KMS-11 (cell line): ENCODE data around the gene CSH2.
"Not testable (repeated sequence)": the region's sequence is repeated elsewhere in the genome, so short reads cannot be mapped to it uniquely, and the experiment has no call there.

Source experiments
- H2AFZ ChIP-seq: fragments of 200-600 bp; sonication (generic); 2 replicates; pipeline ENCODE4 v1.6.1; 2016; ENCODE audit warnings: antibody characterized with exemption, mixed run types, low read depth
- H3K27ac ChIP-seq: fragments of 200-600 bp; sonication (generic); 2 replicates; pipeline ENCODE4 v1.6.1; 2016; ENCODE audit warnings: mild to moderate bottlenecking, mixed run types
- H3K27me3 ChIP-seq: fragments of 200-600 bp; sonication (generic); 2 replicates; pipeline ENCODE4 v1.6.1; 2017; ENCODE audit warnings: mild to moderate bottlenecking, low read depth, mixed run types, moderate library complexity; ENCODE audit not compliant: insufficient read depth
- H3K36me3 ChIP-seq: fragments of 200-600 bp; sonication (generic); 2 replicates; pipeline ENCODE4 v1.6.1; 2017; ENCODE audit warnings: mild to moderate bottlenecking, mixed run types; ENCODE audit not compliant: insufficient read depth
- H3K4me1 ChIP-seq: fragments of 200-600 bp; sonication (generic); 2 replicates; pipeline ENCODE4 v1.6.1; 2016; ENCODE audit warnings: mild to moderate bottlenecking, low read depth, mixed run types; ENCODE audit not compliant: poor library complexity, severe bottlenecking
- H3K4me2 ChIP-seq: fragments of 200-600 bp; sonication (generic); 2 replicates; pipeline ENCODE4 v1.7.0; 2016; ENCODE audit warnings: mild to moderate bottlenecking, mixed run types
- H3K4me3 ChIP-seq: fragments of 200-600 bp; sonication (generic); IDR thresholded peaks from 2 replicates; pipeline ENCODE4 v1.6.1; 2017; ENCODE audit warnings: low read depth, low read length, mixed read lengths; ENCODE audit not compliant: insufficient read depth
- H3K79me2 ChIP-seq: fragments of 200-600 bp; sonication (generic); 2 replicates; pipeline ENCODE4 v1.6.1; 2016; ENCODE audit warnings: low read depth, mixed run types; ENCODE audit not compliant: insufficient read depth
- H3K9ac ChIP-seq: fragments of 200-600 bp; sonication (generic); 2 replicates; pipeline ENCODE4 v1.6.1; 2016; ENCODE audit warnings: mild to moderate bottlenecking, mixed run types
- H4K20me1 ChIP-seq: fragments of 200-600 bp; sonication (generic); 2 replicates; pipeline ENCODE4 v1.6.1; 2016; ENCODE audit warnings: mild to moderate bottlenecking, mixed run types; ENCODE audit not compliant: insufficient read depth
- TF ChIP-seq, protein P1 (sequence below): fragments of 200-600 bp; sonication (generic); conservative IDR thresholded peaks from 2 replicates; pipeline ENCODE4 v1.6.1; 2017; ENCODE audit warnings: low read depth, mild to moderate bottlenecking, antibody characterized with exemption, low read length, moderate library complexity, mixed read lengths

The CSH2 gene

DNA sequence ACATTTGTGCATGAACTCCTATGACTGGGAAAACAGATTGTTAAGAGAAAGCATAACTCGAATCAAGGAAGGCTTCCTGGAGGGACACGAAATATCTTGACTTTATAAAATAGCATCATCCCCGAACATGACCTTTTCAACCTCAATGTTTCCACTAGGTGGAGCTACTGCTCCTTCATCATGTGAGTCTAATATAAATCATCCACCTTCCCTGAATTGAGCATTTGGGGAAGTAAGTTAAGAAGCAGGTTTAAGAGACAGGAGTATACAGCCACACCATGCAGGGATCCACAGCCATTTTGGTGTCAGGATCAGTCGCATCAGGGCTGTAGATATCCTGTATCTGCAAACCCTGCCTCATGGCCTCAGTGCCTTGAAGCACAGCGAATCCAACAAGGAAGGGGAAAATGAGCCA, 30.3 kb upstream of the CSH2 start:
- H3K4me3 ChIP-seq, H3K79me2 ChIP-seq: not testable (repeated sequence)

DNA sequence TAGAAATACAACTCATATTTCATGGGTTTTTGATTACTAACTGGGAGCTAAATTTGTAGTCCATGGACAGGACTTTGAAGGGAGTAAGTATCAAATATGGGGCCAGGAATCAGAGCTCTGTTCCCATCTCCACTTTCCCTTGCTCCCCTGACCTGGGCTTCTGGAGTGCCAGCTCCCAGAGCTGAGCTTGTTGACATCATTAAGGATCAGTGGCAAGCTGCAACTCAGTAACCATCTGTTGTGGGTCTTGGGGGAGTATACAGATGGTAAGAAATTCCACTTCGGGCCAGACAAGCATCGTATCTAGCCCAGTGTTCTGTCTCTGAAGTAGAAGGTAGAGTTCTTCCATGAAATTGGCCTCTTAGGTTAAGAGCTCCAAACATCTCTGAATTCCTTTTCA, 28.5 kb upstream of the CSH2 start:
- not testable (repeated sequence) for H3K36me3 ChIP-seq, H3K27ac ChIP-seq, H3K4me2 ChIP-seq, H3K4me1 ChIP-seq, H4K20me1 ChIP-seq, H3K27me3 ChIP-seq, H2AFZ ChIP-seq, H3K79me2 ChIP-seq, H3K4me3 ChIP-seq, H3K9ac ChIP-seq

More for the DNA sequence above, 30.3 kb upstream of the CSH2 start:
- H3K4me2 ChIP-seq, H3K27me3 ChIP-seq, H3K36me3 ChIP-seq, H3K27ac ChIP-seq, H4K20me1 ChIP-seq, H3K4me1 ChIP-seq, H3K9ac ChIP-seq: not testable (repeated sequence)
- peak overlapping the region; percentile 6; the same call in 1 of the 2 replicates for H2AFZ ChIP-seq
- TF ChIP-seq, protein P1, sequence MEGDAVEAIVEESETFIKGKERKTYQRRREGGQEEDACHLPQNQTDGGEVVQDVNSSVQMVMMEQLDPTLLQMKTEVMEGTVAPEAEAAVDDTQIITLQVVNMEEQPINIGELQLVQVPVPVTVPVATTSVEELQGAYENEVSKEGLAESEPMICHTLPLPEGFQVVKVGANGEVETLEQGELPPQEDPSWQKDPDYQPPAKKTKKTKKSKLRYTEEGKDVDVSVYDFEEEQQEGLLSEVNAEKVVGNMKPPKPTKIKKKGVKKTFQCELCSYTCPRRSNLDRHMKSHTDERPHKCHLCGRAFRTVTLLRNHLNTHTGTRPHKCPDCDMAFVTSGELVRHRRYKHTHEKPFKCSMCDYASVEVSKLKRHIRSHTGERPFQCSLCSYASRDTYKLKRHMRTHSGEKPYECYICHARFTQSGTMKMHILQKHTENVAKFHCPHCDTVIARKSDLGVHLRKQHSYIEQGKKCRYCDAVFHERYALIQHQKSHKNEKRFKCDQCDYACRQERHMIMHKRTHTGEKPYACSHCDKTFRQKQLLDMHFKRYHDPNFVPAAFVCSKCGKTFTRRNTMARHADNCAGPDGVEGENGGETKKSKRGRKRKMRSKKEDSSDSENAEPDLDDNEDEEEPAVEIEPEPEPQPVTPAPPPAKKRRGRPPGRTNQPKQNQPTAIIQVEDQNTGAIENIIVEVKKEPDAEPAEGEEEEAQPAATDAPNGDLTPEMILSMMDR, result peak; percentile 69

DNA sequence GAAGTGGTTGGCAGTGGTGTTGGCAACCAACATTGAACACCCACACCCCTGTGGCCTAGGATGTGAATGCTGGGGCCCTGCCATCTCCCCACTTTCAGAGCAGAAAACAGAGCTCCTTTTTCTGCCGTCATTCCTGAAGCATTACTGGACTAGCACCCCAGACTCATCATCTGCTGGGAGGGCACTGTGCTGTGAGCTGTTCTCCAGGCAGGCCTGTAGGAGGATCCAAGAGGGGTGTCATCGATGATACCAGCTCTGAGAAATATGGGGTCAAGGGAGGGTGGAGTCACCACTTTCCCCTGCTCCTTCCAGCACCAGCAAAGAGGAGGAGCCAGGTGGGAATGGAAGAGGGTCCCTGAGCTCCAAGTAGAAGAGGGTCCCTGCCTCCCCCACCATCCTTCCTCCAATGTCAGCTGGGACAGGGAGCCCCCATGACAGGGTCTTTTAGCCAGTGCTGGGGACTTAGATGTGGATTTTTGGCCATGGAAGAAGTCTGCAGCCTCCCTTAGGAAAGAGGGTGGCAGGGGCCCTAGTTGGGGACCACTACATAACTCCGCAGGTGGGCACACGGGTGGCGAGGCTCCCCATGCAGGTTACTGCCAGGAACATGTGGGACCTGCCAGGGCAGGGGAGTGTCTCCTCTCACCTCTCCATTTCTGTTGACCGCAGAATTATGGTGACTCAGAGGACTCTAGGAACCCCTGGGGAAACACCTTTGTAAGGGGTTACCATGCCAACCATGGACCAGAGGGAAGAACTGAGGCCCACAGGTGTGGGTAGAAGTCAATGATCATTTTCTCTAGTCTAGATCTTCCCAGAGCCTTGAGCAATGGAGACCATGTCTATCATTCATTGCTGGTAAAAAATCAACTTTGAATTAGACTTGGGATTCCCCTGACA, 25.7 kb upstream of the CSH2 start:
- not testable (repeated sequence) for H3K27me3 ChIP-seq, H3K9ac ChIP-seq, H3K4me1 ChIP-seq, H3K4me2 ChIP-seq, H3K4me3 ChIP-seq, H3K36me3 ChIP-seq, H4K20me1 ChIP-seq, H3K27ac ChIP-seq, H3K79me2 ChIP-seq, H2AFZ ChIP-seq

DNA sequence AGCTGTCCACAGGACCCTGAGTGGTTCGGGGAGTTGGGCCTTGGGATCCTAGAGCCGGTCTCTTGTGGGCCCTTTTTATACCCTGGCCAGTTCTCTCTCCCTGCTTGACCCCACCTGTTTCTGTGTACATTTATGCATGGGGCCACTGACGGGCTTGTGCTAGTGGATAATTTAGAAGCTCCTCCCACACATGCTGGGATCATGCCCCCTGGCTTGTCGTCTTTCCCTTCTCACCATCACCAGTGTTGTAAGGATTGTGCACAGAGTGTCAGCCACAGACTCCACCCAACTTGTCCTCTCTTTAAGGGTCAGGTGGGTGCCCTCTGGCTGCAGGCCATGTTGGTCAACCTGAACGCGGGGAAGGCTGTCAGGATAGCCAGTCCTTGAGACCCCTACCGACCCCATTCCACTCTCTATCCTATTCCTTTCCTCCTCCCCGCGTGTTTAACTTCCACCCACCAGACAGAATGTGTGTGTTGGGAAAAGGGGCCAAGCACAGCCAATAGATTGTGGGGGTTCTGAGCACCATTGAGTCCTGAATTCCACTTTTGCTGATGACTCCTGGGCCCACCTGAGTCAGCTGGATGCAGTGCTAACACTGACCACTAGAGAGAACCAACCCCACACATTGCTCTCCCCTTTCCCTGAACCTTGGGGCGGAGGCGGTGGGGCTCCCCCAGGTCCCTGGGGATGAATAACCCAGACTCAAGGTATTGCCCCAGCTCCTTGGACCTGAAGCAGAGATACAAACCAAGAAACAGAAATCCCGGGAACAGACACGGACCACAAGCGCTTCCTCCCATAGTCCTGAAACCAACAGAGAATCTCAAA, 23.3 kb upstream of the CSH2 start, which contains the start of gene CSH1:
Gene CSH1, minus strand, starts transcription at position 51 of the 831 bp plus-strand sequence. CDS start 63 bp downstream, outside the sequence.
- not testable (repeated sequence) for H3K4me1 ChIP-seq, H3K27me3 ChIP-seq, H3K36me3 ChIP-seq, H3K9ac ChIP-seq, H3K4me2 ChIP-seq, H3K27ac ChIP-seq, H3K4me3 ChIP-seq, H3K79me2 ChIP-seq, H4K20me1 ChIP-seq, H2AFZ ChIP-seq

DNA sequence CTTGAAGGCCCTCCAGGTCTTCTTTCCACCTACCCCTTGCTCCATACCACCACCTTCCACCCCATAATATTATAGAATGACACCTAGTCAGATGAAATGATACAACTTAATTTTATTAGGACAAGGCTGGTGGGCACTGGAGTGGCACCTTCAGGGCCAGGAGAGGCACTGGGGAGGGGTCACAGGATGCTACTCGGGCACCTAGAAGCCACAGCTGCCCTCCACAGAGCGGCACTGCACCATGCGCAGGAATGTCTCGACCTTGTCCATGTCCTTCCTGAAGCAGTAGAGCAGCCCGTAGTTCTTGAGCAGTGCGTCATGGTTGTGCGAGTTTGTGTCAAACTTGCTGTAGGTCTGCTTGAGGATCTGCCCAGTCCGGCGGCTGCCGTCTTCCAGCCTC, 21.3 kb upstream of the CSH2 start:
- not testable (repeated sequence) for H3K4me1 ChIP-seq, H3K27me3 ChIP-seq, H3K27ac ChIP-seq, H3K36me3 ChIP-seq, H3K79me2 ChIP-seq, H2AFZ ChIP-seq, H4K20me1 ChIP-seq, H3K4me2 ChIP-seq, H3K9ac ChIP-seq, H3K4me3 ChIP-seq

DNA sequence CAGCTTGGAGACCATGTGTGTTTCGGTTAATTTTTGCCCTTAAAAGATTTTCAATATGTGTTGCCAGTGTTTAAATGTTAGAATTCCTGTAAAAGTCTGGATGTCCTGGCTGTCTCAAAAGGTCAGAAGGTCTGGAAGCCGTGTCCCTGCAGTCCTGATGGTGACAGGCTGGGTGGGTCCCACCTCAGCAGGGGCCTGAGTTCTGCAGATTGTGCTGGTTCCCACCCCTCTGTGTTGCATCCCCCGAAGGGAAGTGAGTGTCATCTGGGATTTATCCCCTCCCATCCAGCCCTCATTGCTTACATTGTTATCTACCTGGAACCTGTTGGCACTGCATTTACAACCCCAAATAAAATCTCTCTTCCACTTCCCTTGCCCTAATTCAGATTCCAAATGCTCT, 20.5 kb upstream of the CSH2 start:
- H4K20me1 ChIP-seq, H3K4me1 ChIP-seq, H3K36me3 ChIP-seq, H3K27ac ChIP-seq, H3K4me2 ChIP-seq, H3K79me2 ChIP-seq, H3K4me3 ChIP-seq, H2AFZ ChIP-seq, H3K27me3 ChIP-seq, H3K9ac ChIP-seq: not testable (repeated sequence)
